Tibial nerve (tissue), 3 donors: ENCODE measurements around the gene ATP7A.

ENCODE experiments used
- CTCF ChIP-seq, 5 experiments: fragments of 200-600 bp in 3 of 5; fragments of 450-650 bp in 2 of 5; sonication (generic) in 3 of 5; IDR thresholded peaks; one replicate each; pipeline ENCODE4 v1.5.1; 2016 to 2019; ENCODE audit warnings: antibody characterized with exemption in 5 of 5, mild to moderate bottlenecking in 3 of 5, moderate library complexity in 2 of 5
- POLR2A ChIP-seq, 2 donors: fragments of 450-650 bp; IDR thresholded peaks; one replicate each; pipeline ENCODE4 v1.6.1; 2017; ENCODE audit warnings: antibody characterized with exemption in 2 of 2, mild to moderate bottlenecking in 2 of 2, moderate library complexity in 2 of 2

- no peak for TF ChIP-seq CTCF (IDR thresholded peaks at IDR 0.05)
- no peak for TF ChIP-seq POLR2A (IDR thresholded peaks at IDR 0.05)
Observed at GRCh38 chrX:78042601-78043000, 132.1 kb downstream of the ATP7A start.
